ENCODE measurements around the gene ARHGAP40.

The ARHGAP40 gene

DNA sequence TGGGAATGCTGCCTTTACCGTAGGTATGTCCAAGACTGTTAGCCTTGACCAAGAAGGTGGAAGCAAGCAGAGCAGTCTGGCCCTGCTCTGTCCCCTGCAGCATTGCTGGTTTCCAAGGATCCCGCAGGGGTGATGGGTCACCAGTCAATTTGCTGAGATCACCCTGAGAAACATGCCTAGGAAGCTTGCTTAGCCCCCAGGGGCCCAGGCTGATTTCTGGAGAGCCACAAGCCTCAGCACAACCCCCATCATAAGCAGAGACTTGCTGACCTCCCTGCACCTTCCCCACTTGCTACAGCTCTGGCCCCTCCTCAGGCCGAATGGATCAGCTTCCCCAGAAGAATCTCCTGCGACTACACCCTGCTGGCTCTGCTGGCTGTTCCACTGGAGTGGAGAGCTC lies 21.5 kb downstream of the ARHGAP40 start:
- no peaks in the 10 kb centered on the region for H3K9me3 ChIP-seq (ENCODE audit: control insufficient read depth, low read length)
- H3K27me3 ChIP-seq (ENCODE audit: control insufficient read depth, insufficient read depth, low read length) = no peaks in the 10 kb centered on the region
- no peak overlapping the region for H3K27ac ChIP-seq
- H3K4me3 ChIP-seq (ENCODE audit: low read depth, low read length) = no peak overlapping the region
- no peak overlapping the region for H3K9ac ChIP-seq
- no peaks in the 10 kb centered on the region for H3K36me3 ChIP-seq (ENCODE audit: control insufficient read depth, insufficient read depth, low read length)
- no peaks in the 10 kb centered on the region for H3K79me2 ChIP-seq
- H3K4me1 ChIP-seq = no peaks in the 10 kb centered on the region
- no peak overlapping the region for H3K4me2 ChIP-seq (ENCODE audit: low read length)
- TF ChIP-seq, protein P1, sequence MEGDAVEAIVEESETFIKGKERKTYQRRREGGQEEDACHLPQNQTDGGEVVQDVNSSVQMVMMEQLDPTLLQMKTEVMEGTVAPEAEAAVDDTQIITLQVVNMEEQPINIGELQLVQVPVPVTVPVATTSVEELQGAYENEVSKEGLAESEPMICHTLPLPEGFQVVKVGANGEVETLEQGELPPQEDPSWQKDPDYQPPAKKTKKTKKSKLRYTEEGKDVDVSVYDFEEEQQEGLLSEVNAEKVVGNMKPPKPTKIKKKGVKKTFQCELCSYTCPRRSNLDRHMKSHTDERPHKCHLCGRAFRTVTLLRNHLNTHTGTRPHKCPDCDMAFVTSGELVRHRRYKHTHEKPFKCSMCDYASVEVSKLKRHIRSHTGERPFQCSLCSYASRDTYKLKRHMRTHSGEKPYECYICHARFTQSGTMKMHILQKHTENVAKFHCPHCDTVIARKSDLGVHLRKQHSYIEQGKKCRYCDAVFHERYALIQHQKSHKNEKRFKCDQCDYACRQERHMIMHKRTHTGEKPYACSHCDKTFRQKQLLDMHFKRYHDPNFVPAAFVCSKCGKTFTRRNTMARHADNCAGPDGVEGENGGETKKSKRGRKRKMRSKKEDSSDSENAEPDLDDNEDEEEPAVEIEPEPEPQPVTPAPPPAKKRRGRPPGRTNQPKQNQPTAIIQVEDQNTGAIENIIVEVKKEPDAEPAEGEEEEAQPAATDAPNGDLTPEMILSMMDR (IDR thresholded peaks at IDR 0.05) = no peak
- no peak overlapping the region for H2AFZ ChIP-seq

DNA sequence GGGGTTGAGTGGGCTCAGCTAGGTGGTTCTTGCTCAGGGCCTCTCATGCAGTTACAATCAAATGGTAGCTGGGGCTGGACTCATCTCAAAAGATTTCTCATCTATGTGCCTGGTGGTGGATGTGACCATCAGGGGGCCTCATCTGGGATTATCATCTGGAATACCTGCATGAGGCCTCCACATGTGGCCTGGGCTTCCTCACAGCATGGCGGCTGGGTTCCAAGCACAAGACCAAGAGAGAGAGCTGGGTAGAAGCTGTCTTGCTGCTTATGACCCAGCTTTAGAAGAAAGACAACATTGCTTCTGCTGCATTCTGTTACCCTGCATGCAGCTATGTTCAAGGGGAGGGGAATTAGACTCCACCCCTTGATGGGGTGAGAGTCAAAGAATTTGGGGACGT lies 22.5 kb downstream of the ARHGAP40 start:
- H3K4me1 ChIP-seq = no peaks in the 10 kb centered on the region
- H3K4me2 ChIP-seq (ENCODE audit: low read length) = no peak overlapping the region
- no peaks in the 10 kb centered on the region for H3K79me2 ChIP-seq
- no peaks in the 10 kb centered on the region for H3K27me3 ChIP-seq (ENCODE audit: control insufficient read depth, insufficient read depth, low read length)
- H2AFZ ChIP-seq = no peak overlapping the region
- no peaks in the 10 kb centered on the region for H3K9me3 ChIP-seq (ENCODE audit: control insufficient read depth, low read length)
- H3K27ac ChIP-seq = no peak overlapping the region
- H3K9ac ChIP-seq = no peak overlapping the region
- TF ChIP-seq, protein P1 (IDR thresholded peaks at IDR 0.05) = no peak
- H3K4me3 ChIP-seq (ENCODE audit: low read depth, low read length) = no peak overlapping the region
- H3K36me3 ChIP-seq (ENCODE audit: control insufficient read depth, insufficient read depth, low read length) = no peaks in the 10 kb centered on the region

DNA sequence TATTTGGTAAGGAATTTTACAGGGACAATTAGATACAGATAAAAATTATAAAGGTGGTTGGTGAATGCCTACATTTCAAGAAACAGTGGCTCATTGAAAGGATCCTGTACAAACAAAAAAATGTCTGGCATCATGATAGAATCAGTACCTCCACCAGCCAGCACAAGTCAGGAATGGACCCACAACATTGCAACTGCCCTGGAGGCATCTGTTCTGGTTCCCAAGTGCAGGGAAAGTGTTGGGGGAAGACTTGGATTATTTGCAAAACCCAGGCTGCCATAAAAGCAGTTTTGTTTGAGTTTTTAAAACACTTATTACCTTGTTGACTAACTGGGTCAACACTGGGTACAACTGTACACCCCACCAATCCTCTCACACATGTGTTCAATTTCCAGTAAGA lies 24.3 kb downstream of the ARHGAP40 start:
- no peaks in the 10 kb centered on the region for H3K79me2 ChIP-seq
- H3K27me3 ChIP-seq (ENCODE audit: control insufficient read depth, insufficient read depth, low read length) = no peaks in the 10 kb centered on the region
- H3K27ac ChIP-seq = no peak overlapping the region
- H3K9me3 ChIP-seq (ENCODE audit: control insufficient read depth, low read length) = no peaks in the 10 kb centered on the region
- no peak overlapping the region for H3K4me3 ChIP-seq (ENCODE audit: low read depth, low read length)
- H2AFZ ChIP-seq = no peak overlapping the region
- no peak overlapping the region for H3K4me2 ChIP-seq (ENCODE audit: low read length)
- TF ChIP-seq, protein P1 (IDR thresholded peaks at IDR 0.05) = no peak
- H3K4me1 ChIP-seq = no peaks in the 10 kb centered on the region
- no peaks in the 10 kb centered on the region for H3K36me3 ChIP-seq (ENCODE audit: control insufficient read depth, insufficient read depth, low read length)
- no peak overlapping the region for H3K9ac ChIP-seq

DNA sequence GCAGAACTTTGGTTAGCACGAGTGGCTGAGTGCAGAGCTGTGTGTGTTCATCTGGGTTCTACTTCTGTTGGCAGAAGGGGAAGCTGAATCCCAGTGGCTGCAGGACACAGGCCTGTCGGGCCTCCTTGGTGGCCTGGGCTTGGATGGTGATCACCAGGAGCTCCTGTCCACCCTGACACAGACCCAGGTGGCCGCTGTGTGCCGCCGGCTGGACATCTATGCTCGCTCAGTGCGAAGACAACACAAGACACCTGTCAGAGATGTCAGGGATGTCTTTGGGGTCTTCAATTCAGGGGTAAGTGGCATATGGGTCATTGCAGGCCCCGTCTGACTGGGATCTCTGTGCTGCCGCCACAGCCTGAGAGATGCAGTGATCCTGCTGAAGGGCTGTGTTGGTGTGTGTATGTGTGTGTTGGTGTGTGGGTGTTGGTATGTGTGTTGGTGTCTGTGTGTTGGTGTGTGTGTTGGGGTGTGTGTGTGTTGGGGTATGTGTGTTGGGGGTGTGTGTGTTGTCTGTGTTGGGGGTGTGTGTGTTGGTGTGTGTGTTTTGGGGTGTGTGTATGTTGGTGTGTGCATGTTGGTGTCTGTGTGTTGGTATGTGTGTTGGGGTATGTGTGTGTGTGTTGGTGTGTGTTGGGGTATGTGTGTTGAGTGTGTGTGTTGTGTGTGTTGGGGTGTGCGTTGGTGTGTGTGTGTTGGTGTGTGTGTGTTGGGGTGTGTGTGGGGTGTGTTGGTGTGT lies 25.5 kb downstream of the ARHGAP40 start:
- Histone ChIP-seq H2AFZ (no peak overlapping the region), H3K4me3 (ENCODE audit: low read depth, low read length) (no peak overlapping the region), H3K27me3 (ENCODE audit: control insufficient read depth, insufficient read depth, low read length) (no peaks in the 10 kb centered on the region), H3K36me3 (ENCODE audit: control insufficient read depth, insufficient read depth, low read length) (no peaks in the 10 kb centered on the region), H3K27ac (no peak overlapping the region), H3K9ac (no peak overlapping the region), H3K9me3 (ENCODE audit: control insufficient read depth, low read length) (no peaks in the 10 kb centered on the region), H3K4me2 (ENCODE audit: low read length) (no peak overlapping the region), H3K4me1 (no peaks in the 10 kb centered on the region), H3K79me2 (no peaks in the 10 kb centered on the region)
- TF ChIP-seq, protein P1 (IDR thresholded peaks at IDR 0.05) = no peak
